Fibroblast of skin of right biceps (primary cell): ENCODE data around the gene IFITM2.
"Not testable (repeated sequence)": the region's sequence is repeated elsewhere in the genome, so short reads cannot be mapped to it uniquely, and the experiment has no call there.

Experiments used
- DNase-seq: peaks from one replicate; pipeline ENCODE4 v3.0.0-alpha.2; 2013

The IFITM2 gene

GRCh38 chr11:327581-327923 is 19.9 kb downstream of the IFITM2 start:
- no peak for DNase-seq

GRCh38 chr11:328012-328411 is 20.4 kb downstream of the IFITM2 start:
- DNase-seq, result no peak

- not testable (repeated sequence) for DNase-seq
These were observed 21.0 kb downstream of the IFITM2 start for GRCh38 chr11:328516-329100.

- DNase-seq, result no peak
These were observed 22.3 kb downstream of the IFITM2 start for GRCh38 chr11:329886-330253.

GRCh38 chr11:330307-330693 is 22.7 kb downstream of the IFITM2 start:
- DNase-seq, result no peak

GRCh38 chr11:330694-331357 is 23.2 kb downstream of the IFITM2 start:
- no peak for DNase-seq

GRCh38 chr11:331358-332060 is 23.9 kb downstream of the IFITM2 start:
- no peak for DNase-seq

- no peak for DNase-seq
These were observed 25.2 kb downstream of the IFITM2 start for GRCh38 chr11:332651-333480.

- not testable (repeated sequence) for DNase-seq
These were observed 26.1 kb downstream of the IFITM2 start for GRCh38 chr11:333616-334263.

- DNase-seq, result peak; percentile 38
These were observed 26.8 kb downstream of the IFITM2 start for GRCh38 chr11:334264-334994.

GRCh38 chr11:335779-336658 is 28.4 kb downstream of the IFITM2 start:
- peak; percentile 43 for DNase-seq

GRCh38 chr11:336659-337198 is 29.1 kb downstream of the IFITM2 start:
- DNase-seq, result no peak

GRCh38 chr11:337711-338110 is 30.1 kb downstream of the IFITM2 start:
- no peak for DNase-seq

GRCh38 chr11:339963-340362 is 32.3 kb downstream of the IFITM2 start:
- DNase-seq, result no peak

- DNase-seq, result no peak
These were observed 33.2 kb downstream of the IFITM2 start for GRCh38 chr11:340539-341512.

GRCh38 chr11:342328-342727 is 34.7 kb downstream of the IFITM2 start:
- no peak for DNase-seq

GRCh38 chr11:344836-345578 is 37.4 kb downstream of the IFITM2 start:
- no peak for DNase-seq

- DNase-seq, result no peak
These were observed 38.9 kb downstream of the IFITM2 start for GRCh38 chr11:346529-346928.
